Measurements from ENCODE around the gene PKNOX2.
"Not testable (repeated sequence)": the region's sequence is repeated elsewhere in the genome, so short reads cannot be mapped to it uniquely, and the experiment has no call there.

The PKNOX2 gene

DNA sequence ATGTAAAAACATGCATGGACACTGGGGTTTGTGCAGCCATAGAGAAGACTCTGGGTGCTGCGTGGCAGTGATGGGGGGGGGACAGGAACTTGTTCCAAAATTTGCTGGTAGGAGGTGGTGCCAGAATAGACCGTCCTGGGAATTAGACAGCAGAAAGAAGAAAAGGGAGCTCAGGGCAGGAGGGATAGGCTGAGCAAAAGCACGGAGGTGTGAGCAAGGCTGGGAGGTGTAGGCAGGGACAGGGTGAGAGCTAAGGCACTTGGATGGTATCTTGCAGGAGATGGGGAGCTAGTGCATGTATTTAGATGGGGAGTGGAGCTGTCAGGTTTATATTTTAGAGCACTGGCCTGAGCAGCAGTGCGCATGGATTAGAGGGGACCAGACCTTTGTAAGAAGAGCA, 53.8 kb downstream of the PKNOX2 start:
- H3K9me3 ChIP-seq (ENCODE audit: control insufficient read depth, insufficient read depth, low read length), result no peaks in the 10 kb centered on the region
- H3K79me2 ChIP-seq (ENCODE audit: control insufficient read depth, low read length), result no peaks in the 10 kb centered on the region
- no peak for TF ChIP-seq CTCF (IDR thresholded peaks at IDR 0.05; ENCODE audit: low read depth, low read length, poor library complexity, severe bottlenecking)
- no peak for TF ChIP-seq EZH2phosphoT487 (IDR thresholded peaks at IDR 0.05; ENCODE audit: borderline replicate concordance, low read length)
- no peak overlapping the region for H3K4me2 ChIP-seq (ENCODE audit: low read length)
- no peaks in the 10 kb centered on the region for H3K4me1 ChIP-seq (ENCODE audit: control insufficient read depth, low read length)
- no peaks in the 10 kb centered on the region for H3K36me3 ChIP-seq (ENCODE audit: control insufficient read depth, low read length)
- H3K9me2 ChIP-seq (replicated peaks; ENCODE audit: control insufficient read depth, low read length), result no peaks in the 10 kb centered on the region
- no peak overlapping the region for H3K27ac ChIP-seq (ENCODE audit: low read depth, low read length)
- no peak overlapping the region for H3K4me3 ChIP-seq (ENCODE audit: low read length)
- no peaks in the 10 kb centered on the region for H4K20me1 ChIP-seq (ENCODE audit: control insufficient read depth, insufficient read depth, low read depth, low read length)
- H3F3A ChIP-seq (ENCODE audit: control insufficient read depth, insufficient read depth), result no peaks in the 10 kb centered on the region
- peaks cover 4% of the 10 kb centered on the region; the same call in 1 of the 2 replicates for H3K27me3 ChIP-seq (ENCODE audit: control insufficient read depth, low read length)

GRCh38 chr11:125221461-125221860, 56.9 kb downstream of the PKNOX2 start:
- Histone ChIP-seq H3K9me3 (ENCODE audit: control insufficient read depth, insufficient read depth, low read length) (no peaks in the 10 kb centered on the region), H3K9me2 (replicated peaks; ENCODE audit: control insufficient read depth, low read length) (no peaks in the 10 kb centered on the region), H3K27me3 (ENCODE audit: control insufficient read depth, low read length) (no peaks in the 10 kb centered on the region), H3K27ac (ENCODE audit: low read depth, low read length) (no peak overlapping the region), H3K4me3 (ENCODE audit: low read length) (no peak overlapping the region), H3K4me2 (ENCODE audit: low read length) (no peak overlapping the region), H4K20me1 (ENCODE audit: control insufficient read depth, insufficient read depth, low read depth, low read length) (no peaks in the 10 kb centered on the region), H3K79me2 (ENCODE audit: control insufficient read depth, low read length) (no peaks in the 10 kb centered on the region), H3F3A (ENCODE audit: control insufficient read depth, insufficient read depth) (no peaks in the 10 kb centered on the region), H3K4me1 (ENCODE audit: control insufficient read depth, low read length) (no peaks in the 10 kb centered on the region), H3K36me3 (ENCODE audit: control insufficient read depth, low read length) (no peaks in the 10 kb centered on the region)
- TF ChIP-seq CTCF (IDR thresholded peaks at IDR 0.05; ENCODE audit: low read depth, low read length, poor library complexity, severe bottlenecking), result no peak
- TF ChIP-seq EZH2phosphoT487 (IDR thresholded peaks at IDR 0.05; ENCODE audit: borderline replicate concordance, low read length), result no peak

DNA sequence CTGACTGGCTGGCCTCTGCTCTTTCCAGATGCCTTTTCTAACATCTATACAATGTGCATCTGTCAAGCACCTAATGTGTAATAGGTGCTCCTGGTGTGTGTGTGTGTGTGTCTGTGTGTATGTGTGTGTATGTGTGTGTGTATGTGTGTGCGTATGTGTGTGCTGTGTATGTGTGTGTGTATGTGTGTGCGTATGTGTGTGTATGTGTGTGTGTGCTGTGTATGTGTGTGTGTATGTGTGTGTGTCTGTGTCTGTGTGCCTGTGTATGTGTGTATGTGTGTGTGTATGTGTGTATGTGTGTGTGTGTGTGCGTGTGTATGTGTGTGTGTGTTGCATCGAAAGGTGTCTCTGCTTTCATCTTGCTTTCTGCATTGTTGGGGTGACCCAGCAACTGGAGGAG, 57.9 kb downstream of the PKNOX2 start:
- Histone ChIP-seq H3F3A (ENCODE audit: control insufficient read depth, insufficient read depth) (no peaks in the 10 kb centered on the region), H3K4me2 (ENCODE audit: low read length) (no peak overlapping the region), H3K4me3 (ENCODE audit: low read length) (no peak overlapping the region), H3K27me3 (ENCODE audit: control insufficient read depth, low read length) (no peaks in the 10 kb centered on the region), H3K4me1 (ENCODE audit: control insufficient read depth, low read length) (no peaks in the 10 kb centered on the region), H3K9me3 (ENCODE audit: control insufficient read depth, insufficient read depth, low read length) (no peaks in the 10 kb centered on the region), H3K27ac (ENCODE audit: low read depth, low read length) (no peak overlapping the region), H3K9me2 (replicated peaks; ENCODE audit: control insufficient read depth, low read length) (no peaks in the 10 kb centered on the region), H3K79me2 (ENCODE audit: control insufficient read depth, low read length) (no peaks in the 10 kb centered on the region), H4K20me1 (ENCODE audit: control insufficient read depth, insufficient read depth, low read depth, low read length) (no peaks in the 10 kb centered on the region), H3K36me3 (ENCODE audit: control insufficient read depth, low read length) (no peaks in the 10 kb centered on the region)
- TF ChIP-seq CTCF (IDR thresholded peaks at IDR 0.05; ENCODE audit: low read depth, low read length, poor library complexity, severe bottlenecking) (no peak), EZH2phosphoT487 (IDR thresholded peaks at IDR 0.05; ENCODE audit: borderline replicate concordance, low read length) (no peak)

DNA sequence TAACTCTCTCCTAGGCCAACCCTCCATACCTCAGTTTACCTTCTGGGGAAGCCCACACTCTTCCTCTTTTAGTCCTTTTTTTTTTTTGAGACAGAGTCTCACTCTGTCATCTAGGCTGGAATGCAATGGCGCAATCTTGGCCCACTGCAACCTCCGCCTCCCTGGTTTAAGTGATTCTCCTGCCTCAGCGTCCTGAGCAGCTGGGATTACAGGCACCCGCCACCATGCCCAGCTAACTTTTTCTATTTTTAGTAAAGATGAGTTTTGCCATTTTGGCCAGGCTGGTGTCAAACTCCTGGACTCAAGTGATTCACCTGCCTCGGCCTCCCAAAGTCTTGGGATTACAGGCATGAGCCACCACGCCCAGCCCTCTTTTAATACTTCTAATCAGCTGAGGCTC, 58.6 kb downstream of the PKNOX2 start:
- not testable (repeated sequence) for H3K27ac ChIP-seq (ENCODE audit: low read depth, low read length); H3K79me2 ChIP-seq (ENCODE audit: control insufficient read depth, low read length); H3K27me3 ChIP-seq (ENCODE audit: control insufficient read depth, low read length); H3K9me3 ChIP-seq (ENCODE audit: control insufficient read depth, insufficient read depth, low read length); H3K4me1 ChIP-seq (ENCODE audit: control insufficient read depth, low read length); H3K9me2 ChIP-seq (replicated peaks; ENCODE audit: control insufficient read depth, low read length); H3K4me3 ChIP-seq (ENCODE audit: low read length); H3F3A ChIP-seq (ENCODE audit: control insufficient read depth, insufficient read depth); H3K36me3 ChIP-seq (ENCODE audit: control insufficient read depth, low read length); H4K20me1 ChIP-seq (ENCODE audit: control insufficient read depth, insufficient read depth, low read depth, low read length); H3K4me2 ChIP-seq (ENCODE audit: low read length)

Data from DOHH2 (cell line).